CD4-positive, alpha-beta T cell treated with Interleukin-1 beta for 1 hour (primary cell): ENCODE results near the gene SIX6.
"Not testable (repeated sequence)": the region's sequence is repeated elsewhere in the genome, so short reads cannot be mapped to it uniquely, and the experiment has no call there.

ENCODE experiments used
- DNase-seq, 2 donors: peaks; one replicate each; pipeline ENCODE4 v3.0.0-alpha.2; 2020 to 2022

Gene SIX6

GRCh38 chr14:60508707-60509437 is at the start of gene SIX6:
Gene SIX6 (plus strand): TSS chr14:60509146. CDS start chr14:60509399, 253 bp downstream.
- DNase-seq = no peak

- not testable (repeated sequence) for DNase-seq
Measured at GRCh38 chr14:60480248-60480647, 28.7 kb upstream of the SIX6 start.

- DNase-seq = no peak
Measured at GRCh38 chr14:60482743-60483142, 26.2 kb upstream of the SIX6 start.

GRCh38 chr14:60485057-60485597 is 23.8 kb upstream of the SIX6 start:
- DNase-seq = no peak

GRCh38 chr14:60485598-60486251 is 23.2 kb upstream of the SIX6 start, which contains the start of gene C14orf39:
Gene C14orf39 (minus strand): TSS chr14:60486063. CDS start chr14:60485078, 985 bp downstream.
- DNase-seq = no peak

- DNase-seq = no peak
Measured at GRCh38 chr14:60487211-60487610, 21.7 kb upstream of the SIX6 start.

- DNase-seq = no peak
Measured at GRCh38 chr14:60488175-60488574, 20.8 kb upstream of the SIX6 start.

GRCh38 chr14:60490270-60490669 is 18.7 kb upstream of the SIX6 start:
- DNase-seq = no peak

GRCh38 chr14:60495946-60496345 is 13.0 kb upstream of the SIX6 start:
- no peak for DNase-seq

GRCh38 chr14:60502541-60502940 is 6.4 kb upstream of the SIX6 start:
- DNase-seq = no peak

GRCh38 chr14:60505448-60505847 is 3.5 kb upstream of the SIX6 start:
- no peak for DNase-seq

GRCh38 chr14:60506010-60506409 is 2.9 kb upstream of the SIX6 start:
- DNase-seq = no peak

GRCh38 chr14:60506462-60506984 is 2.4 kb upstream of the SIX6 start:
- DNase-seq = no peak

GRCh38 chr14:60506985-60507829 is 1.7 kb upstream of the SIX6 start:
- DNase-seq = no peak

- DNase-seq = no peak
Measured at GRCh38 chr14:60508363-60508706, 611 bp upstream of the SIX6 start.

GRCh38 chr14:60509438-60510253 is 700 bp downstream of the SIX6 start:
- DNase-seq = no peak

- DNase-seq = no peak
Measured at GRCh38 chr14:60510254-60510950, 1.5 kb downstream of the SIX6 start.

GRCh38 chr14:60510951-60511599 is 2.1 kb downstream of the SIX6 start:
- DNase-seq = no peak

GRCh38 chr14:60512126-60512525 is 3.2 kb downstream of the SIX6 start:
- no peak for DNase-seq

GRCh38 chr14:60512973-60513571 is 4.1 kb downstream of the SIX6 start:
- DNase-seq = no peak

GRCh38 chr14:60514378-60514740 is 5.4 kb downstream of the SIX6 start:
- no peak for DNase-seq
